Bronchial epithelial cell (primary cell): ENCODE data around the gene IRF4. TPM values are rescaled to one million over a fixed set of nuclear protein-coding genes. Genes with fewer than 3 reads are reported as not detected.
A peak's percentile ranks its signal among the peaks of the same experiment; 100 is the strongest.
"Not testable (repeated sequence)": the region's sequence is repeated elsewhere in the genome, so short reads cannot be mapped to it uniquely, and the experiment has no call there.

Source experiments
- DNase-seq: peaks from one replicate; pipeline ENCODE4 v3.0.0-alpha.2; 2010; ENCODE audit warnings: low read depth
- FAIRE-seq: peaks from 2 replicates; lab custom pipeline; 2011; peaks lifted over from hg19 to GRCh38; lab: Jason Lieb, UNC
- H3K27me3 ChIP-seq: 2 replicates; pipeline ENCODE4 v1.5.1; 2011; ENCODE audit warnings: low read length; ENCODE audit not compliant: control insufficient read depth, insufficient read depth
- H3K36me3 ChIP-seq: 2 replicates; pipeline ENCODE4 v1.5.1; 2011; ENCODE audit warnings: low read length; ENCODE audit not compliant: control insufficient read depth, insufficient read depth
- H3K4me3 ChIP-seq: 2 replicates; pipeline ENCODE4 v1.5.1; 2011; ENCODE audit warnings: mild to moderate bottlenecking, low read depth, low read length, control low read depth
- CTCF ChIP-seq: IDR thresholded peaks from 2 replicates; pipeline ENCODE4 v1.5.1; 2011; ENCODE audit warnings: mild to moderate bottlenecking, moderate library complexity, low read length, control low read depth, inconsistent platforms; ENCODE audit not compliant: insufficient read depth, severe bottlenecking
- total RNA-seq: library from RNA; depleted of rRNA; stranded (reverse); fragments of >200 nt; gene quantifications from 2 replicates; pipeline ENCODE4 v1.2.1, GENCODE V29; 2014

The IRF4 gene
- total RNA-seq, 1 donor from 2014 or later = not detected

- Histone ChIP-seq H3K4me3 (no peak overlapping the region), H3K27me3 (no peaks in the 10 kb centered on the region), H3K36me3 (no peaks in the 10 kb centered on the region)
- DNase-seq (no peak), FAIRE-seq (peak; percentile 50)
- TF ChIP-seq CTCF = no peak
Measured at GRCh38 chr6:367298-367794, 24.2 kb upstream of the IRF4 start.

GRCh38 chr6:367891-368630 lies 23.5 kb upstream of the IRF4 start:
- no peak for TF ChIP-seq CTCF
- DNase-seq (no peak), FAIRE-seq (no peak)
- Histone ChIP-seq H3K27me3 (peaks cover 5% of the 10 kb centered on the region), H3K4me3 (no peak overlapping the region), H3K36me3 (no peaks in the 10 kb centered on the region)

GRCh38 chr6:369559-370431 lies 21.8 kb upstream of the IRF4 start:
- H3K4me3 ChIP-seq = no peak overlapping the region
- DNase-seq (no peak), FAIRE-seq (no peak)
- TF ChIP-seq CTCF = no peak
- peaks cover 10% of the 10 kb centered on the region for H3K27me3 ChIP-seq
- H3K36me3 ChIP-seq = no peaks in the 10 kb centered on the region

- H3K4me3 ChIP-seq = no peak overlapping the region
- peaks cover 10% of the 10 kb centered on the region for H3K27me3 ChIP-seq
- no peak for TF ChIP-seq CTCF
- no peak for FAIRE-seq
- no peak for DNase-seq
- no peaks in the 10 kb centered on the region for H3K36me3 ChIP-seq
Measured at GRCh38 chr6:370555-370954, 21.0 kb upstream of the IRF4 start.

- peak; percentile 95 for FAIRE-seq
- not testable (repeated sequence) for H3K27me3 ChIP-seq, H3K36me3 ChIP-seq, DNase-seq, H3K4me3 ChIP-seq
Measured at GRCh38 chr6:371851-372250, 19.7 kb upstream of the IRF4 start.

- peaks cover 10% of the 10 kb centered on the region for H3K27me3 ChIP-seq
- FAIRE-seq = no peak
Measured at GRCh38 chr6:372336-372911, 19.1 kb upstream of the IRF4 start.

More at GRCh38 chr6:372336-372911, 19.1 kb upstream of the IRF4 start:
- no peak overlapping the region for H3K4me3 ChIP-seq
- TF ChIP-seq CTCF = no peak
- DNase-seq = no peak
- no peaks in the 10 kb centered on the region for H3K36me3 ChIP-seq
